GM13977 (cell line): ENCODE measurements around the gene APBA1.

Experiments used
- DNase-seq: peaks from one replicate; pipeline ENCODE4 v3.0.0; 2012; ENCODE audit warnings: low spot score
- CTCF ChIP-seq: IDR thresholded peaks from 2 replicates; pipeline ENCODE4 v1.5.1; 2012; ENCODE audit warnings: mild to moderate bottlenecking, control low read depth; ENCODE audit not compliant: insufficient read depth; ENCODE audit errors: extremely low read depth, missing control alignments
- in situ Hi-C: fragments of 300-500 bp; cut with MboI; formaldehyde crosslinking; loops from one replicate; pipeline ENCODE4 v1.12.0; 2022; ENCODE audit warnings: low sequenced_read_pairs, low pct_unique_long_range_greater_than_20kb, mixed read lengths, inconsistent platforms; ENCODE audit not compliant: unreplicated experiment

The APBA1 gene

GRCh38 chr9:69675563-69675962, 3.4 kb upstream of the APBA1 start:
- no peak for DNase-seq
- TF ChIP-seq CTCF: no peak
- in situ Hi-C loops: no loop called here

GRCh38 chr9:69674716-69675438, 2.7 kb upstream of the APBA1 start:
- in situ Hi-C loops: no loop called here
- DNase-seq: no peak
- TF ChIP-seq CTCF: no peak

- DNase-seq: no peak
- no peak for TF ChIP-seq CTCF
- in situ Hi-C loops: no loop called here
Measured at GRCh38 chr9:69674112-69674685, 2.0 kb upstream of the APBA1 start.

- DNase-seq: no peak
- in situ Hi-C loops: no loop called here
- TF ChIP-seq CTCF: no peak
Measured at GRCh38 chr9:69673311-69673640, 1.1 kb upstream of the APBA1 start.

- TF ChIP-seq CTCF: peak; percentile 94
- in situ Hi-C loops: no loop called here
- DNase-seq: peak; percentile 83
Measured at GRCh38 chr9:69672596-69673310, 582 bp upstream of the APBA1 start.

GRCh38 chr9:69671311-69671878, 776 bp downstream of the APBA1 start:
- in situ Hi-C loops: no loop called here
- no peak for DNase-seq
- no peak for TF ChIP-seq CTCF
